ENCODE measurements around the gene PIGL. TPM values are rescaled to one million over a fixed set of nuclear protein-coding genes. Genes with fewer than 3 reads are reported as not detected.

The PIGL gene
- total RNA-seq, 2 donors from 2014 or later, result 34.5 to 109 TPM

DNA sequence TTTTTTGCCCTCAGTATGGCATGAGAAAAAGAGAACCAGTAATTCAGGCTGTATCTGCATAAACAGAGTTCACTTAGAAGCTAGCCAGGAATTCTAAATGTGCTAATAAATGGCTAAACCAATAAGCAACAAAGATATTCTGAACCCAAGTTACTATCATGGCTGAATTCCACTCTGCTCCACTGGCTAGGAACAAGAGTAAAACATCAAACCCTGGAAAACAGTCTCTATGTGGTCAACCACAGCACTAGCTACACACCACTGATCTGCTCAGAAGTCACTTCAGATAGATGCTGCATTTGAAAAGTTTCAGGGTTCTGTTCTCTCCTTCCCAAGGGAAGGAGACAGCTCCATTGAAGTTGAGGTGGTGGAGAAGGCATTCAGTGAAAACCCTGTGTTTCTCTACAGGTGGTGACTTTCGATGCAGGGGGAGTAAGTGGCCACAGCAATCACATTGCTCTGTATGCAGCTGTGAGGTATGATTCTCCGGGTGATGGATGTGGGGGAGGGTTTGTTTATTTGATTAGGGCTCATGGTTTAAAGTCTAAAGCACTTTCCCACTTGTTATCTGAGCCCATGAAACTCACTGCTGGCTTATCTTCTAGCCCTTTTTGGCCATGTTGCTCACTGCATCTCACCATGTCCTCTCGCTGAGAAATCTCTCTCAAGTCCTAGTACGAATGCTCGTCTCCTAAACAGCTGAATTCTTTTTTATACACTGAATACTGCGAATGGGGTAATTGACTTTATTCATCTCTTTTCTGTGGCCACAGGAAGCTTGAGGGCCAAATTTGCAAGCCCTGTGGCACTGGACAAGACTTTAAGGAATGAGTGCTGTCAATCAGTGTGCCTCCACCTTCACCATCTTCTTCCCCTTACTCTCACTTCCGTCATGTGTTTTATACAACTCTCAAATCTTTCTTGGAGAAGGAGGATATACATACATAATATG is 96.4 kb downstream of the PIGL start:
- intact Hi-C loops (cut with DNase I), result no loop called here
- Histone ChIP-seq H3K4me1 (peaks cover 11% of the 10 kb centered on the region), H3K4me3 (no peak overlapping the region), H3K36me3 (replicated peaks in 1 of 2; ENCODE audit: insufficient read depth in 1 of 2, low read depth in 2 of 2) (no peaks in the 10 kb centered on the region), H3K27ac (peak overlapping the region in 1 of 4 donors; percentile 44), H3K27me3 (no peaks in the 10 kb centered on the region), H3K9me3 (no peaks in the 10 kb centered on the region)
- ATAC-seq (no peak), DNase-seq (peak in 3 of 4 donors; percentile 14 to 42 (median 20))
- WGBS, 2 donors, result 44 to 45% methylated on average over 7 of the region's 7 CpGs
- TF ChIP-seq POLR2A (IDR thresholded peaks at IDR 0.05), result no peak
- TF ChIP-seq CTCF (IDR thresholded peaks at IDR 0.05), result no peak

GRCh38 chr17:16314189-16314588 is 97.2 kb downstream of the PIGL start:
- Histone ChIP-seq H3K36me3 (replicated peaks in 1 of 2; ENCODE audit: insufficient read depth in 1 of 2, low read depth in 2 of 2) (no peaks in the 10 kb centered on the region), H3K4me3 (no peak overlapping the region), H3K27ac (no peak overlapping the region), H3K27me3 (no peaks in the 10 kb centered on the region), H3K9me3 (no peaks in the 10 kb centered on the region), H3K4me1 (peaks cover 11% of the 10 kb centered on the region)
- intact Hi-C loops (cut with DNase I), result no loop called here
- no peak for TF ChIP-seq POLR2A (IDR thresholded peaks at IDR 0.05)
- no peak for TF ChIP-seq CTCF (IDR thresholded peaks at IDR 0.05)
- DNase-seq (no peak), ATAC-seq (no peak)

DNA sequence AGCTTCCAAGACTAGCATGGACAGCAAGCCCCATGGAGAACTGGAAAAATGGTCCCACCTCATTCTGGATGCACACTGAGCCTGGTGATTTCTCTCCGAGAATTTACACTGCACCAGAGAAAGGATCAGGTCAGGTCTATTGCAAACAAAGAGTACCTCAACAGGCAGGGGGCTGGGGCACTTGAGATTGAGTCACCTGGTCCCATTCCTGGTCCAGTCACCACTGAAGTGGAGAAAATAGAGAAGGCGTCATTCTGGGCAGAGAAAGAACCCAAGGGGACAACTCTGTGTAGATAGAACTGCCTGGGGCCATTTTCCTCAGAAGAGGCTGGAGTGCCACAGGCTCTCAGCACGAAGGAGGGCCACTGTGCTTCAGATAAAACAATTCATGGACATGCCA is 97.8 kb downstream of the PIGL start:
- intact Hi-C loops (cut with DNase I), result no loop called here
- H3K36me3 ChIP-seq (replicated peaks in 1 of 2; ENCODE audit: insufficient read depth in 1 of 2, low read depth in 2 of 2), result no peaks in the 10 kb centered on the region
- DNase-seq (no peak), ATAC-seq (no peak)
- peaks cover 11% of the 10 kb centered on the region for H3K4me1 ChIP-seq
- no peaks in the 10 kb centered on the region for H3K9me3 ChIP-seq
- no peak overlapping the region for H3K4me3 ChIP-seq
- no peak overlapping the region for H3K27ac ChIP-seq
- 96 to 100% methylated on average over 2 to 3 of the region's 3 CpGs for WGBS, 2 donors
- TF ChIP-seq POLR2A (IDR thresholded peaks at IDR 0.05) (no peak), CTCF (IDR thresholded peaks at IDR 0.05) (no peak)
- no peaks in the 10 kb centered on the region for H3K27me3 ChIP-seq

- Histone ChIP-seq H3K36me3 (replicated peaks in 1 of 2; ENCODE audit: insufficient read depth in 1 of 2, low read depth in 2 of 2) (no peaks in the 10 kb centered on the region), H3K4me1 (no peaks in the 10 kb centered on the region), H3K4me3 (no peak overlapping the region), H3K27me3 (no peaks in the 10 kb centered on the region), H3K27ac (no peak overlapping the region), H3K9me3 (no peaks in the 10 kb centered on the region)
- ATAC-seq (no peak), DNase-seq (no peak)
- WGBS, 2 donors, result 55 to 96% methylated on average over 2 to 3 of the region's 3 CpGs
- TF ChIP-seq POLR2A (IDR thresholded peaks at IDR 0.05), result no peak
- no peak for TF ChIP-seq CTCF (IDR thresholded peaks at IDR 0.05)
- intact Hi-C loops (cut with DNase I), result no loop called here
Measured at GRCh38 chr17:16319969-16320368, 103.0 kb downstream of the PIGL start.

DNA sequence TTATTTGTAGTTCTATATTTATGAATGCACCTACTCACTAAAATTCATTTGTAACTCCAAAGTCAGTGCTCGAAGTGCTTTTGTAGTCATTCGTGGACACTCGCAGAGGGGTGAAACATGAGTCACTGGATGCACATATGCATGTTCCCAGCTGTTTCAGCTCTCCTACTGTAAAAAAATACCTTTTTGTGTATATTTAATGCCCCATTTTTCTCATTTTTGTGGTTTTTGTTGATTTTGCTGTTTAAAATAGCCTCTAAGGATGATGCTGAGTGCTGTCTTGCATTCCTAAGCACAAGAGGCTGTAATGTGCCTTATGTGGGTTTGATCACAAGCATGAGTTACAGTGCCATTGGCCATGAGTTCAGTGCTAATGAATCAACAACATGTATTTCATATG is 105.6 kb downstream of the PIGL start:
- intact Hi-C loops (cut with DNase I), result no loop called here
- DNase-seq (no peak), ATAC-seq (no peak)
- 94 to 98% methylated on average over 3 of the region's 3 CpGs for whole genome bisulfite sequencing, 2 donors
- Histone ChIP-seq H3K9me3 (no peaks in the 10 kb centered on the region), H3K36me3 (replicated peaks in 1 of 2; ENCODE audit: insufficient read depth in 1 of 2, low read depth in 2 of 2) (no peaks in the 10 kb centered on the region), H3K4me1 (no peaks in the 10 kb centered on the region), H3K4me3 (no peak overlapping the region), H3K27me3 (no peaks in the 10 kb centered on the region), H3K27ac (no peak overlapping the region)
- TF ChIP-seq POLR2A (IDR thresholded peaks at IDR 0.05) (no peak), CTCF (IDR thresholded peaks at IDR 0.05) (no peak)

Data from body of pancreas (tissue), 4 donors.